Fibroblast of pulmonary artery (primary cell): ENCODE results near the gene FTO.

Experiments
- DNase-seq: peaks from one replicate; pipeline ENCODE4 v3.0.0-alpha.2; 2010; ENCODE audit warnings: low read depth
- H3K4me3 ChIP-seq: replicated peaks from 2 replicates; pipeline ENCODE4 v1.5.1; 2011; ENCODE audit warnings: low read depth, mild to moderate bottlenecking, control low read depth, low read length, moderate library complexity
- CTCF ChIP-seq: IDR thresholded peaks from 2 replicates; pipeline ENCODE4 v1.5.1; 2011; ENCODE audit warnings: mild to moderate bottlenecking, control low read depth, low read length, inconsistent platforms; ENCODE audit errors: missing control alignments

Gene FTO

GRCh38 chr16:53745086-53745485 is 41.1 kb downstream of the FTO start:
- H3K4me3 ChIP-seq = no peak overlapping the region
- DNase-seq = peak; percentile 50
- no peak for TF ChIP-seq CTCF

DNA sequence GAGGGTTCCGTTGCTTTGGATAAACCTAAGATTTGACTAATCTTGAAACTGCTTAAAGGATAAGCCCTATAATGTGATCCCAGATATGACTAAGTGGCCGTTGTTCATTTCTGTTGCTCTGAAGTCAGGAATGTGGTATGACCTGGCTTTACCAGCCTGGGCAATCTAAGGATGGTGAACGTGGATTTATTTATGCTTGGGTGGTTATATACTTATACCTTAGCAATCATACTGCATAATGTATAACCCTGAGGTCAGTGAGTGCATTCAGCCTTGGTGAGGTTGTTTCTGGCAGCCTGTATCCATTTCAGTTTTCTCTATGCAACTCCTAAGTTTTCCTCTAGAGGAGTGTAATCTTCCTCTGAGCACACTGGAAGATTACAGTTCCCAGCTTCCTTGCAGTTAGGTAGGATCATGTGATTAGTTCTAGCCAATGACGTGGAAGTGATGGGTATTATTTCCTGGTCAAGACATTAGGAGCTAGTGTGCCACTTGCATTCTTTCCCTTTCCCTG is 41.9 kb downstream of the FTO start:
- TF ChIP-seq CTCF = peak; percentile 23
- peak; percentile 22 for DNase-seq
- H3K4me3 ChIP-seq = no peak overlapping the region

DNA sequence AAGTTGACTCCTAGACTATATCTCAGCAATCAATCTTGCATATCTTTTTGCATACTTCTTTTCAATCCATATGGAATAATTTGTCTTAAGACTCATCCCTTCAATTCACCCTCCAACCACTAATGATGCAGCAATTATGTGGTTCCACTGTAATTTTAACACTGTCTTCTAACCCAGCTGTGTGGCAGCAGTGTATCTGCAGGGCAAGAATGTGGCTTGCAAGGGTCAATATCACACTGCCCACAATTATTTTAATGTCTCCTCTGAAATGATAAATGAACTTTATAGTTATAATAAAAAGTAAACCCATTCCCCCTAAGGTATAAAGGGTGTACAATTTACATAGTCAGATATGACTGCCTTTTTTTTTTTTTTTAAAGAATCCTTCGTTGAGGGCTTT is 48.6 kb downstream of the FTO start:
- no peak for TF ChIP-seq CTCF
- no peak for DNase-seq
- H3K4me3 ChIP-seq = no peak overlapping the region

DNA sequence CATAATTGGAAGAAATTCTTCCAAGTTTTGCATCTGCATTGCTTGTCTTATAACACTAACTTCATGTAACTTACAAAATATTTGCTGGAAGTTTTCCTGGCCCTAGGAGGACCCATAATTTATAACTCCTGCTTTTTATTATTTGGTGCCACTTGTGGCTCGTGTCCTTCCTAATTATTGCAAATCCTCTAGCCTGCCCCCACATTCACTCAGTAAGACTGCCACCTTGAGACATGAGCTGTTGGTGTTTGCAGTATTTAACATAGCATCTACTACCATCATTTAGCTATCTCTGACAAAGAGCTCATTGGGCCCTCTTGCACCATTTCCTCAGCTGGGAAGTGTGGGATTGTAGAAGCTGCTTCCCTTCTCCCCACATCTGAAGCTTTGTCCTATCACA is 49.5 kb downstream of the FTO start:
- no peak for TF ChIP-seq CTCF
- no peak for DNase-seq
- no peak overlapping the region for H3K4me3 ChIP-seq

GRCh38 chr16:53755026-53755910 is 51.3 kb downstream of the FTO start:
- no peak overlapping the region for H3K4me3 ChIP-seq
- peak; percentile 71 for DNase-seq
- no peak for TF ChIP-seq CTCF

GRCh38 chr16:53756275-53756996 is 52.5 kb downstream of the FTO start:
- DNase-seq = no peak
- H3K4me3 ChIP-seq = no peak overlapping the region

More at GRCh38 chr16:53756275-53756996, 52.5 kb downstream of the FTO start:
- no peak for TF ChIP-seq CTCF
